Testis (tissue), 3 donors: Measurements from ENCODE around the gene TIMM23B. TPM values are rescaled to one million over a fixed set of nuclear protein-coding genes. Genes with fewer than 3 reads are reported as not detected.
"Not testable (repeated sequence)": the region's sequence is repeated elsewhere in the genome, so short reads cannot be mapped to it uniquely, and the experiment has no call there.

Source experiments
- DNase-seq: peaks from one replicate; pipeline ENCODE4 v3.0.0-alpha.2; 2019
- H3K27ac ChIP-seq, 2 donors: fragments of 200-600 bp; sonication (generic); one replicate each; pipeline ENCODE4 v1.5.1; 2019
- H3K27me3 ChIP-seq: fragments of 200-600 bp; sonication (generic); one replicate; pipeline ENCODE4 v1.5.1; 2019
- H3K36me3 ChIP-seq: fragments of 200-600 bp; sonication (generic); one replicate; pipeline ENCODE4 v1.5.1; 2017; ENCODE audit warnings: low read depth; ENCODE audit errors: missing control alignments
- H3K4me1 ChIP-seq: fragments of 200-600 bp; sonication (generic); one replicate; pipeline ENCODE4 v1.5.1; 2019
- H3K4me3 ChIP-seq, 2 donors: fragments of 200-600 bp; sonication (generic); one replicate each; pipeline ENCODE4 v1.5.1; 2017 to 2019
- H3K9me3 ChIP-seq: fragments of 200-600 bp; sonication (generic); one replicate; pipeline ENCODE4 v1.5.1; 2017
- CTCF ChIP-seq, 3 experiments: fragments of 450-650 bp in 2 of 3; fragments of 200-600 bp in 1 of 3; sonication (generic) in 1 of 3; IDR thresholded peaks; one replicate each; pipeline ENCODE4 v1.5.1; 2016 to 2019; ENCODE audit warnings: antibody characterized with exemption in 3 of 3, mild to moderate bottlenecking in 2 of 3, moderate library complexity in 1 of 3
- POLR2A ChIP-seq: fragments of 450-650 bp; IDR thresholded peaks from one replicate; pipeline ENCODE4 v1.6.1; 2017; ENCODE audit warnings: antibody characterized with exemption, mild to moderate bottlenecking, moderate library complexity
- WGBS, 2 donors: methylation state at CpG; one replicate each; pipeline ENCODE4 v1.1.5; 2018; 5-methylcytosine and 5-hydroxymethylcytosine counted together
- intact Hi-C: fragments of 100-400 bp; cut with DNase I; formaldehyde crosslinking; loops from one replicate; pipeline ENCODE4 v1.15.1; 2023; ENCODE audit warnings: low total_unique reads
- polyA plus RNA-seq: library from polyadenylated mRNA; stranded (reverse); fragments of 350-450 nt; fragmentation: Illumina TruSeq; extraction: RNeasy Lipid Tissue Mini Kit (QIAGEN cat#74804); gene quantifications from one replicate; pipeline ENCODE4 v1.2.3, GENCODE V29; 2014; ENCODE audit warnings: low read depth, low replicate concordance; ENCODE audit not compliant: insufficient read depth
- total RNA-seq, 2 donors: library from RNA; depleted of rRNA; stranded (reverse); fragments of >200 nt; gene quantifications; one replicate each; pipeline ENCODE4 v1.2.3, GENCODE V29; 2016

The TIMM23B gene
- total and polyA plus RNA-seq, 3 donors from 2014 or later: 15.9 to 40.4 (median 31.3) TPM

- 95 to 100% methylated on average over 8 to 18 of the region's 18 CpGs for WGBS, 2 donors
- DNase-seq, H3K4me3 ChIP-seq, H3K27ac ChIP-seq, H3K27me3 ChIP-seq, intact Hi-C loops, H3K9me3 ChIP-seq, H3K36me3 ChIP-seq, H3K4me1 ChIP-seq: not testable (repeated sequence)
Observed at GRCh38 chr10:49988376-49988775, 46.5 kb downstream of the TIMM23B start, which contains the start of gene AGAP6. TSS of gene AGAP6 (plus strand) at chr10:49988406. CDS start at chr10:49988716, 310 bp downstream.

GRCh38 chr10:49995321-49995720 lies 53.5 kb downstream of the TIMM23B start:
- intact Hi-C loops, H3K36me3 ChIP-seq, H3K4me1 ChIP-seq, H3K27ac ChIP-seq, H3K9me3 ChIP-seq, DNase-seq, H3K27me3 ChIP-seq, H3K4me3 ChIP-seq: not testable (repeated sequence)
- WGBS, 2 donors: 74 to 77% methylated on average over 5 of the region's 5 CpGs

- H3K9me3 ChIP-seq, H3K4me3 ChIP-seq, H3K27me3 ChIP-seq, DNase-seq, H3K27ac ChIP-seq, intact Hi-C loops, H3K4me1 ChIP-seq, H3K36me3 ChIP-seq: not testable (repeated sequence)
- 78 to 93% methylated on average over 6 to 7 of the region's 7 CpGs for WGBS, 2 donors
Observed at GRCh38 chr10:50014024-50014423, 72.2 kb downstream of the TIMM23B start.

- H3K9me3 ChIP-seq, H3K4me1 ChIP-seq, H3K27ac ChIP-seq, DNase-seq, H3K4me3 ChIP-seq, H3K27me3 ChIP-seq, H3K36me3 ChIP-seq, intact Hi-C loops: not testable (repeated sequence)
- WGBS, 2 donors: 68 to 76% methylated on average over 9 of the region's 9 CpGs
Observed at GRCh38 chr10:50015596-50016220, 73.9 kb downstream of the TIMM23B start.

- H3K9me3 ChIP-seq, H3K4me1 ChIP-seq, H3K4me3 ChIP-seq, H3K27ac ChIP-seq, H3K27me3 ChIP-seq, intact Hi-C loops, H3K36me3 ChIP-seq, DNase-seq: not testable (repeated sequence)
- 83% methylated on average over 5 of the region's 5 CpGs for WGBS, 2 donors
Observed at GRCh38 chr10:50016926-50017325, 75.1 kb downstream of the TIMM23B start.

GRCh38 chr10:50017646-50018045 lies 75.8 kb downstream of the TIMM23B start:
- H3K36me3 ChIP-seq, H3K27me3 ChIP-seq, H3K9me3 ChIP-seq, H3K27ac ChIP-seq, DNase-seq, H3K4me3 ChIP-seq, H3K4me1 ChIP-seq, intact Hi-C loops: not testable (repeated sequence)
- 76 to 85% methylated on average over 5 of the region's 5 CpGs for WGBS, 2 donors

- intact Hi-C loops, H3K27me3 ChIP-seq, H3K4me1 ChIP-seq, H3K4me3 ChIP-seq, DNase-seq, H3K36me3 ChIP-seq, H3K9me3 ChIP-seq, H3K27ac ChIP-seq: not testable (repeated sequence)
- 86 to 87% methylated on average over 2 to 3 of the region's 3 CpGs for WGBS, 2 donors
Observed at GRCh38 chr10:50019279-50019678, 77.4 kb downstream of the TIMM23B start.

GRCh38 chr10:50020451-50021024 lies 78.7 kb downstream of the TIMM23B start:
- H3K27ac ChIP-seq, H3K27me3 ChIP-seq, DNase-seq, H3K4me3 ChIP-seq, H3K36me3 ChIP-seq, H3K4me1 ChIP-seq, intact Hi-C loops, H3K9me3 ChIP-seq: not testable (repeated sequence)
- 87 to 100% methylated on average over 3 to 10 of the region's 13 CpGs for WGBS, 2 donors

GRCh38 chr10:50021646-50022045 lies 79.8 kb downstream of the TIMM23B start:
- DNase-seq: no peak
- Histone ChIP-seq H3K27ac (no peak overlapping the region), H3K4me3 (no peak overlapping the region), H3K27me3 (no peaks in the 10 kb centered on the region), H3K9me3 (no peaks in the 10 kb centered on the region), H3K36me3 (no peaks in the 10 kb centered on the region), H3K4me1 (no peaks in the 10 kb centered on the region)
- TF ChIP-seq POLR2A: no peak
- no peak for TF ChIP-seq CTCF (IDR thresholded peaks at IDR 0.05)
- WGBS, 2 donors: 87 to 92% methylated on average over 2 to 3 of the region's 3 CpGs
- intact Hi-C loops: no loop called here
